NCI-H1105 (cell line): ENCODE data around the gene PRDM16.

Experiments used
- DNase-seq: peaks from one replicate; lab custom pipeline; 2025; lab: John Stamatoyannopoulos, UW

Gene PRDM16

DNA sequence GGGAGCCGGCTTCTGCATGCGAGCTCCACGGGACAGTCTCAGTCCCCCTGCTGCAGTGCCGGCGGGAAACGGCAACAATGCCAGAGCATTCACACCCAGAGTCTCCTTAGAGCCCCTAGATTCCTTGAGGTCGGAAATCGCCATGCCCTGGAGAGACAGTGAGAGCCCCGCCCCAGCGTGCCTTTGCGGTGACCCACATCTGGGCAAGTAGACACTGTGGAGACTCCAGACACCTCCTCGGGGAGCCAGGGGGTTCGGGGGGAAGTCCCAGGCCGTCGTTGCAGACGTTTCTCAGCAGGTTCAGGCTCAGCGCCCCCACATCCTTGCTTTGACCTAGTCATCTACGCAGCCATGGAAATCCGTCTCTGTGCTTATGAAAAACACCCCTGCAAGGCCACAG is 304.2 kb downstream of the PRDM16 start:
- DNase-seq: no peak

DNA sequence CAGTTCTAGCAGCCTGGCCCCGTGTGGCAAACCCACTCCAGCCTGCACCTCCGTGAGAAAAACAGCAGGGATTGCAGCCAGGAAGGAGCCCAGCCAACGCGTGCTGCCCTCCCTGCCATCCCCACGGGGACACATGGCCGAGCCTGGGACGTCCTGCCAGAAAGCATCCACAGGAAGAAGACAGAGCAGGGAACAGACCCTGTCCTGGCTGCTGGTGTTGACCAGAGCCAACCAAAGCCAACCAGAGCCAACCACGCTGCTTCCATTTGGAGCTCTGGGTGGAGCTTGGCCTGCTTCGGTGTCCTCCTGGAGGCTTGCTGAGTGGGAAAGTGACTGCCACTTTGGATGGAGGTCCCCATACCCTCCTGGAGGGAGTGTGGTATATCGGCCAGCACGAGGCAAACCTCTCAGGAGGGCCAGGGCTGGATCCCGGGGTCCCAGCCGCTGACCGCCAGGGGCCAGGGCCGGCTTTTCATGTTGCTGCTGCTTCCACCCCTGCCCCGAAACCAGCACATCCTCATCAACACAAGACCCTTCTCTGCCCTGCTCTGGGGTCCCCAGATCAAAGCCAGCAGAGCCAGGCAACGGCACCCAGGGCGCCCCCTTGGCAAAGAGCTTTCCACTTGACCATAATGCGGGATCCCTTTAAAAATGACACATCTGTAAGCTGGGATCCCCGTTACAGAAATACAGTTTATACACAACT is 304.9 kb downstream of the PRDM16 start:
- no peak for DNase-seq

DNA sequence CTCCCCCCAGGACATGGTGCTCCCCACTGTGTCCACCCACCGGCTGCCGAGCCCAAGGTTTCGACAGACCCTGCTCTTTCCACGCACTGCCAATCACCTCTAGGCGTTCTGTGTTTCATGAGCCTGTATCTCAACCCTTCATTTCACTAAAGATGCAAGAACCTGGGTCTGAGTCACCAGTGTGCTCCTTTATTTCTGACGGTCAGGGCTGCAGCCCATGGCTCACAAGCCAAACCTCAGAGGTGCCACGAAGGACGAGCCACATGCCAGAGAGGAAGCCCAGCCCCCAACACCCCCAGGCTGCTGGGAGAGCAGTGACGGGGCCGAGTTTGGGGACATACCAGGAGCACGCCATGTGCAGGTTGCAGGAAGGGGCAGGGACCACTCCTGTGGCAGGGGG is 306.2 kb downstream of the PRDM16 start:
- no peak for DNase-seq

DNA sequence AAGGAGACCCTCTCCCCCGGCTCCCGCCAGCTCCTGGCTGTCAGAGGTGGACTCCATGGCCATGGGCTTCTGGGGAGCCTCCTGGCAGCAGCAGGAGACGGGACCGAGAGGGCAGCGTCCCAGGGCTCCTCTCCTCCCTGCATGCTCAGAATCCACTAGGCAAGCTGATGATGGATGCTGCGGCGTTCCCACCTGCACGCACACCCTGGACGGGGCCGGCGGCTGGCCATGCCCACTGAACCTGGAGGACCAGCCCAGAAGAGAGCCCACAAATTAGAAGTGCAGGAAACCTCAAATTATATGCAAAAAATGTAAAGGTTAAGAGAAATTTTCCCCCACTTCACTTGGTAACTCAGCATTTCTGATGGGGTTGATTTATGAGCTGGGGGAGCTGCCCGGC is 308.2 kb downstream of the PRDM16 start:
- no peak for DNase-seq

DNA sequence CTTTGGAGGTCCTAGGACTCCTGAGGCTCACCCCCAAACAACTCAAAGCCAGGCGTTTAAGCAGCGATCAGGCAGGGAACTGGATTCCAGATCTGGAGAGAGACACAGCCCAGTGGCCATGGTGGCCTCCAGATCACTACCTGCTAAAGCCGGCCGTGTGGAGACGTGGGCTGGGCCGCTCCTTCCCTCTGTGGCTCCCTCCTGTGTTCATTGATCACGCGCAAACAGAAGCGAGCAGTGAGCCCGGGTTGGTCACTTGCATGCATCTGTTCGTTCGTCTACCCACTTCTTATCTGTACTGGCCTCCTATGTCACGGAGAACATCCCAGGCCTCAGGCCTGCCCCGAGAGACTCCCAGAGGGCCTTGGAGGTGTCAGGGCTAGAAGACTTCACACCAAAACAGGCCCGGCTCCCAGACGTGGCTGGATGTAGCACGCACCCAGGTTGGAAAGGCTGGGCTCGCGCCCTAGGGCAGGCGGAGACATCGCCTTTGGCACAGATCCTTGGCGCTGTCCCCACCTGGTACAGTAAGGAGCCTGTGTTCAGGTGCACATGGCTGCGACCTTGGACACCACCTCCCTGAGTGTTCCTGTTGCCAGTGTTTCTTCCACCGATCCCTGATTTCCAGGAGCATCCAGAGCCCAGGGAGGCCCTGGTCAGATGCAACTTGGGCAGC is 308.7 kb downstream of the PRDM16 start:
- DNase-seq: no peak

DNA sequence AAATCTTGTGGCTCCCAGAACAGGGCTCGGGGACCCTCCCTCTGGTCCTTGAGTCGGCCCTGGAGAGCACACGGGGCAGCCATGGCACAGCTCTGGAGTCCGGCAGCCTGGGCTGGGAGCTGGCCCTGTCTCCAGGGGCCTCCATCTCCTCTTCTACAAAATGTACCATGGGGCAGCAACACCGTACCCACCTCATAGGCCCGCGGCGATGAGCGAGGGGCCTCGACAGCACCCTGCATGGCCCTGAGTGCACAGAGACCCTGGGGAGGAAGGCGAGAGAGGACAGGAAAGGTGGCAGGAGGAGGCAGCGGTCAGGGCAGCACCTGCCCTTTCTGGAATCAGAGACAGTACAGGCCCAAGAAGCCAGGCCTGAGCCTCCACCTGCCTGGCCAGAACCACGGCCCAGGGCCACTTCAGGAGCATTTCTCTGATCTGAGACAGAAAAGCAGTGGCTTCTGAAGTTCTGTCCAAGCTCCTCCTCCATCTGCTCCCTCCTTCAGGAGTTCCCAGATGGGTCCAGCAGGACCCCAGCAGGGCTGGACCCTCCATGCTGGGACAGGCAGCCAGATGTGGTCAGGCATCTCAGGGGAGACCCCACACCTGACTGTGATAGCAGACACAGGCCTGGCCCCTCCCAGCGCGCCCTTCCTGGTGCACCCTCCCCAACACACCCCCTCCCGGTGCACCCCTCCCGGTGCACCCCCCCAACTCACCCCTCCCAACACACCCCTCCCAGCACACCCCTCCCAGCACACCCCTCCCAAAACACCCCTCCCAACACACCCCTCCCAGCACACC is 309.6 kb downstream of the PRDM16 start:
- DNase-seq: no peak

DNA sequence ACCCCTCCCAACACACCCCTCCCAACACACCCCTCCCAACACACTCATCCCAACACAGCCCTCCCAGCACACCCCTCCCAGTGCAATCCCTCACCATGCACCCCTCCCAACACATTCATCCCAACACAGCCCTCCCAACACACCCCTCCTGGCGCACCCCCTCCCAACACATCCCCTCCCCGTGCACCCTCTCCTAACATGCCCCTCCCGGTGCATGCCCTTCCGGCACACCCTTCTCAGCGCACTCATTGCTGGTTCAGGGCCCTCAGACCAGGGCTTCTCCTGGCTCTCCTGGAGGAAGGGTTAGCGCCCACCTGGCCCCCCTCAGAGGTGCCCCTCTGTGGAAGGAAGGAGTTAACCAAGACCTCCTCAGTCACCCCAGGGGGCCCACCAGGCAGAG is 310.9 kb downstream of the PRDM16 start:
- no peak for DNase-seq

DNA sequence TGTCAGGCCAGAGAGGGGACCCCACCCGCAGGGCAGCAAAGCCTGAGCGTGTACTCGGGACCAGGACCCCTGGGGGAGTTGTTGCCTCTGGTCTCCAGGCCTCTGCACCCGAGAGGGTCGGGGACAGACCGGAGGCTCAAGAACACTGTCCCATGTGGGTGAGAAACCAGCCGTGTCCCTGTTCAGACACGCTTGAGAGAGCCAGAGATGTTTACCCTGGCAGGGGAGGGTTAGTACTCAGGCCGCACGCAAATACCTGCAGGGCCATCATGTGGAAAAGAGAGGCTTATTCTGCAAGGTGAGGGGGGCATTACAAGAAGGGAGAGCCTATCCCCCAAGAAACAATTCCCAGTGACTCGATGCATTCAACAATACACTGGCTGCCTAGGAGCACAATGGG is 311.5 kb downstream of the PRDM16 start:
- DNase-seq: no peak

DNA sequence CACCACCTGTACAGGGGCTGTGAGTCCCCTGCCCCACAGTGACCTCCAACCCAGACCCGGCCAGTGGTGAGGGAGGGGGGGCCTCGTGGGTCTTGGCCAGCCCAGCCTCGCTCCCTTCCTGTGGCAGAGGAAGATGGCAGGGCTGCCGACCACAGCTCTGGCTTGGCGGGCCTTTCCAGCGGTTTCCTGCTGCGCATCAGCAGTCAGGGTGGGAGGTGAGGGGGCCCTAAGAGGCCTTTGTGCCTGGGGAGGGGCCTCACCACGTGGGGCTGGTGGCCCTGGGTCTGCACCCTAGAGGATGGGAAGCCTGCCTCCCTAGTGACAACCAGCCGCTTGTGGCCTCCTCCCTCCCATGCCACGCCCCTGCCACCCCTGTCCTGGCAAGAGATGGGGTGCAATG is 312.9 kb downstream of the PRDM16 start:
- DNase-seq: no peak

DNA sequence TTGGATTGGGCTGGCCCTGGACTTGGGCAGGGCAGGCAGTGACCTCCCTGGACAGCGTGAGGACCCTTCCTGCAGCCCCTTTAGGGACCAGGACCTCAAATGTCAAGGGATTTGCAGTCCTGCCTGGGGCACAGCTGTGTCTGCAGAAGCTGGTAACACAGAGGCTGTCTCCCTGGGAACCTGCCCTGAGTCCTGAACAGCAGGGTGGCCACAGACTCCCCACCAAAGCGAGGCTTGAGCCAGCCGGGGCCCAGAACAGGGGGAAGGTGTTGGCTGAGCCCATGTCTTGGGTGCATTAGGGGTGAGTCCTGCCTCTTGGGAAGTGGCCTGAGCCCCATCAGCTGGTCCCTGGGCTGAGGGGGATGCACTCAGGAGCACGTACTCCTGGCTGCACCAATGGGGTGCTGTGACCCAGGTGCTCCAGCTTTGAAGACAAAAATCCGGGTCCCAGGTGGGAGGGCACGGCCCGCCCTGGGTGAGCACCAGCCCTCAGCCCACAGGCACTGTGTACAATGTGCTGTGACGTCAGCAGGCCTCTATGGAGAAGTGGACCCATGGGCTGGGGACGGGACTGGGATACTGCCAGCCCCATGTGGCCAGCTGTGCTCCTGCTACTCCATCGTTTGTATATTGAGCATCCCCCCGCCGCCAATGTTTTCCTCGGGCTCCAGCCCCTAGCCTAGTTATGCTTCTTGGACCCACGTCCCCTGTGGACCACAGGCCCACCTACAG is 313.5 kb downstream of the PRDM16 start:
- no peak for DNase-seq

DNA sequence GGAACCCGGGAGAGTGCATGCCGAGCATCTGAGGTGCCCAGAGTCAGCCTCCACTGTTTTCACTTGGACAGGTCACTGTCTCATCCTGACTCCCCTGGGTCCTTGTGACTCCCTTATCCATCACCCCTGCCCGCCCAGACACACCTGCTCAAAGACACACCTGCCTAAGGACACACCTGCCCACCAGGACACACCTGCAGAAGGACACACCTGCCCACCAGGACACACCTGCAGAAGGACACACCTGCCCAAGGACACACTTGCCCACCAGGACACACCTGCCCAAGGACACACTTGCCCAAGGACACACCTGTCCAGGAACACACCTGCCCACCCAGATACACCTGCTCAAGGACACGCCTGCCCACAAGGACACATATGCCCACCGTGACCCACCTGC is 314.7 kb downstream of the PRDM16 start:
- no peak for DNase-seq

DNA sequence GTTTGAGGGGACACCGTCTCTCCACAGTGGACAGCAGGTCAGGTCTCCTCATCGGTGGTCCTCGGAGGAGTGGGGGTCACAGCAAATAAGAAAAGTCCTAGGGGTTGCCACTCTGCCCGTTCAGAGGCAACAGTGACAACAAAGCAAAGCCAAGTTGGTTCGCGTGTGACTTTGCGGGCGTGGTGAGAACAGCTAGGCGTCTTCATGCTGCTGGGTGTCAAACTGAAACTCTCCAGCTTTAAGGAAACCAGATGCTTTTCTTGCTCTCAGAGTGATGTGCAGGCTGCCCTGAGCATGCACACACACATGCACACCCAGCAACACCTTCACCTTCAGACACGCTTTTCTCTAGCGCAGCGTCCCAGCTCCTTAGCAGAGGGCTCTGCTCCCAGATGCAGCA is 315.4 kb downstream of the PRDM16 start:
- DNase-seq: no peak

DNA sequence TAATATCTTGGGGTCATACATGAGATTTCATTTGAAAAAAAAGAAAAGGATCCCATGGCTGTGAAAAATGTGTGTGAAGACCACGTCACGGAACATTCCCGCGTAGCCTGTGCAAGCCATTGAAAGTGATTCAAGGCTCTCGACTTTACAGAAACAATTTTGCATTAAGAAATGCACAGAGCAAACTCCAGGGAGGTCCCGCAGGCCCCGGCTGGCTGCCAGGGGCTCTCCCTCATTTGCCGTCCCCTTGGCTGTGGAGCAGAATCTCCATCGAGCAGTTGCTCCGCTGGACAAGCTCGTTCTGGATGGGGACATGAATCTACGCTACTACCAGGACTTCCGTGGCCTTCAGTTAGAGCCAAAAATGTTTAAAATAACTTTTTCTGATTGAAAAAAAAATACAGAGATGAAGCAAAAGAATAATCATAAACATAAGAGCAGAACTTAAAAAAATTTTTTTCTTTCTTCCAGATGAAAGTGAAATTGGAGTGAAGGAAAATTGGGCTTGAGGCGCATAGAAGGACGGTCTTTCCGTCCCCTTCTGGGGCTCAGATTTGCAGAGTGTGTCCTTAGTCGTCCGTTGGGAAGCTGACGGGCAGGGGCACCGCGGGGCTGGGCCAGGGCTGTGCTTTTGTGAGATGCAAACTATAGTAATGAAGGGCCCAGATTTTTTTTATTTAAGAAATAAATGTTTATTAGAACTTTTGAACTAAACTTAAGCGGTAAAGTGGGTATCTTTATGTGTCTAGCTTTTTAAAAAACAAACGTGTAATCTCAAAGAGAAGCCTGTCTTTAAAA is 317.4 kb downstream of the PRDM16 start:
- DNase-seq: no peak

DNA sequence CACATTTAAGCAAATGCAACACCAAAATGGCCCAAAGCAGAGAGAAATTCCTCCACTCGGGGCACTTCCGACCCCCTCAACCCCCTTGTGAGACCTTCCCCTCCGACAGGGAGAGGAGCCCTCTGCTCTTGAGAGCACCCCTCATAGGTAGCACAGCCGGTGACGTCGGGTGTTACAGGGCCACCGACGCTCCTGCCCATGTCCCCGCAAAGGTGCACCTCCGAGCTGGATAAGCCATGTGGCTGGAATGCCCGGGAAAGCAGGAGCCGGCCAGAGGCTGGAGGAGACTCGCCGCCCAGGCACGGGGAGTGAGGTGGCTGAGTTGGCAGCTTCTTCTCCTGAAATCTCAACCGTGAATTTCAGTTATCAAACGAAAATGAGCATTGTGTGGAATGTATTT is 318.4 kb downstream of the PRDM16 start:
- DNase-seq: no peak

DNA sequence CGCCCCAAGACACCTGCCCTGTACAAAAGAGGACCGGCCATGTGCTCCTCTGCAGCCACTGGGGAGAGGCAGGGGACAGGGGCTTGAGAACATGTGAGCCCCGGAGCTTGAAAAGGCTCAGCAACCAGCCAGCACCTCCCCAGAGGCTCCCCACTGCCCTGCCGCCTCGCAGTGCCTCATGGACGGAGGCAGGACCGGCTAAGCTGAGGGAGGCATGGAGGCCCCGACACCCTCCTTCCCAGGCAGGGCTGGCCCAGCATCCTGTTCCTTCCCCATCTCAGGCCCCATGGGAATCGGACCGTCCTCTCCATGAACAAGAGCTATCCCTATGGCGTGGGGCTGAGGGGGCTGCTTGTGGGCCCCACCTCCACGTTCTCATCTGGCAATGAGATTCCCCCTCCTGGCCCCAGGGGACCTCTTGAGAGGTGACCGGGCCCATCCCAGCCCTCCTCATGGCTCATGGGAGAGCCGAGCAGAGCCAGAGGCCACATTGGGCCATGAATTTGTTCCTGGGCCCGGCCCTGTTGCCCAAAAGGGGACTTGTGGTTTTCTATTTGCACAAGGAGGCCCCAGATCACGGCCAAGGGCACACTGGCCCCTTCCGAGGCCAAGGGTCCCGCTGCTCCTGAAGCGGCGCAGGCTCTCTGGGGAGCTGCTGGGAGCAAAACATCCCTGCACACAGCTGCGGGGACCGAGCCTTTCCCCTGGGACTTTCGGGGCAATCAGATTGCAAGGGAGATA is 320.3 kb downstream of the PRDM16 start:
- no peak for DNase-seq

DNA sequence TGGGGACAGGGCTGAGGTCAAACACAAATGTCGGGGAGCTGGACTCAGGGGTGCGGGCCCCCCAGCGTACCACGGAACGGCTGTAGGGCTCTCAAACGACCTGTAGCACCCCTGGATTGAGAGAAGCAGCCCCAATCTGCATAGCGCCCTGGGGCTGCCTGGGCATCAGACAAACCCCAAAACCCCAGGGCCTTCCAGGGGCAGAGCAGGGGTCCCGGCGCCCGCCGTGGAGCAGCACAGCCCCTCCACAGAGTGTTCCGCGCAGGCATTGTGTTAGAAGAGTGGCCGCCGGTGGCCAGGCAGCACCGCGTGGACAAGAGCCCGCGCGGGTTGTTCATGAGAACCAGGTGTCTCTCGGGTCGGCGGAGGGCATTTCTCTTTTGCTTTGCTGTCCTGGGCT is 321.3 kb downstream of the PRDM16 start:
- DNase-seq: no peak

DNA sequence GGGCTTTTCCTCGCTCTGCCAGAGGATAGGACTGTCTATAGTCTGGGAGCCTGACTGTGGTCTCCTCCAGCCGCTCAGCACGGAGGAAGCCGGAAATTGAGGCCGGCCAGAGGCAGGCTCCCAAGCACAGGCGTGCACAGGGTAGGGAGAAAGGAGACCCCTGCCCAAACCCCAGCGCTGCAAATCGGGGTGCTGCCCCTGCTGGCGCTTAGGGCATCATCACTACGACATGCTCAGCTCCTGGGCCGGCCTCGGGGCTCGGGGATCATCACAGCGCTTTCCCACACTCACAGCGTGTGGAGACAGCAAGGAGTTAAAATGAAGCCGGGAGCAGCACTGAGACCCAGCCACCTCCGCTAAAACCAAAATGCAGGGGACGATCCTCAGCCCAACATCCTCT is 322.7 kb downstream of the PRDM16 start:
- DNase-seq: no peak

DNA sequence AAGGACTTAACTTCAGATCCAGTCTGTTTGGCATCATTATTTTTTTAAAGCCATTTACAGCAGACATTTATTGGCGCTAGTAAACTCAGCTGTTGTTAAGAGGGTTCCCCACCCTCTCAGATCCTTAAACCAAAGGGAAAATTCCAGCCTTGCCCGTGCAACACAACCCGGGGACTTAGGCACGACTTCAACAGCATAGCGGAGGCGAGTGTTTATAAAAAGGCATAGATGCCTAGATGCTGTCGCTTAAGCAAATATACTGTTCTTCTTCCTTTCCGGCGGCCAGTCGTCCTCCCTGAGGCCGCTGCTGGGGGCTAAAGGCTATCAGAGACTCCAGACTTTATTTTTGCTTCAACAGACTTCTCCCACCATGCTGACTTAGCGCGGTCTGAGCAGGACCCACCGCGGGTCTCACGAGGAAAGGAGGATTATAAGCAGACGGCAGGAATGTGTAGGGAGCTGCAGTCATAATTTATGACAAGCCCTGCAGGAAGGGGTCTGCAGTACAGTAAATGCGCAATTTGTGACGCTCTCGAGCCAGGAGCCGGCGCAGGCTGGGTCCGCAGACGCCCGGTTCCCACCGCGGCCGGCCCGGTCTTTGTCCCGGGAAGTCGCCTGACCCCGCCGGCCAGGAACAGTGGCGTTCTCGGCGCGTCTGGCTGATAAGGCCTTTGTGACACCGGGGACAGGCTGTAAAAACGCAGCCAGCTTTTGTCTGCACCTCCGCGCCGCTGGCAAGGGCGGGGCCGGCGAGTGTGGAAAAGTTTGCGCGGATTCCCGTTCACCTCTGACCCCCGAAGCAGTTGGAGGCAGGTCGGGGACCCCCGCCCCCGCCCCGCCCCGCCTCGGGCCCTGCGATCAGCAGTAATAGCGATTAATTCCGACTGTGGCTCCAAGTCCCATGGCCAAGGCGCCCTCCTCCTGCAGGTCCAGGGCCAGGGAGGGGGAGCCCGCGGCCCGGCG is 324.3 kb downstream of the PRDM16 start:
- DNase-seq: no peak

DNA sequence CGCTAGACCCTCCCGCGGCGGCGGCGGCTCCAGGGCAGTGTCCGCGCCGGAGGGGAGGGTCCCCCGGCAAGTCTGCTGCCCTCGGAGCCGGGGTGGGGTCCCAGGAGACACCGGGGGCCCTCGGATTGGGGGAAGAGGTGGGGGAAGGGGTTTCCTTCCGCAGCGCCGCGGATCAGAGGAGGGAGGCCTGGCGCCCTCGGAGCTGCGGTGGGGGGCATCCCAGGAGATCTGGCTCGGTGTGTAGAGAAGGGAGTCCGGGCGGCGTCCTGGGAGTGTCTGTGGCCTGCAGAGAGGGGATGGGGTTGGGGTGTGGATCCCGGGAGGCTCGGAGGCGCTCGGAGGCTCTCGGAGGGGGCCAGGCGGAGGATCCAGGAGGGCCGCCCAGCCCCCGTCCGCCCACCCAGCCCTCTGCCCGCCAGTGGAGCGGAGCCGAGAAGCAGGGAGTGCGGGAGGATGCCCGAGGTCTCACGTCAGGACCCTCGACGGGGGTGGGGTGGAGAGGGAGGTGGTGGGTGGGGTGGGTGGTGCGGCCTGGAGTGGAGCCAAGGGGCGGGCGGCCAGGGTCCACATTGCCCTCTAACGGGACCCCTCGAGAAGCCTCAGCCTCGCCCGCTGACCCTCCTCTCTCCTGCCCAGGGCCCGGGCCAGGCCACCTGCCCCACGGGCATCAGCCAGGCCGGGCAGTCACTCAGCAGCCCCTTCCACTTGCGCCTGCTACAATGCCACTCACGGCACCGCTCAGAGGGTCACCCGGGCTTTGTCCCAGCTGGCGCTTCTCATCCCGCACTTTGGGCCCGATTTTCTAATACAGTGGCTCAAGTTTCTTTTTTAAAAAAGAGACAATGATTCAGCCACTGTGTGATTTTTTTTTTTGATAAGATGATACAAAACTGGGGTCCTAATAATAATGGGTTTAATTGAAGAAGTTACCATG is 325.3 kb downstream of the PRDM16 start:
- DNase-seq: no peak
